ENCODE results near the gene MERTK. TPM values are rescaled to one million over a fixed set of nuclear protein-coding genes. Genes with fewer than 3 reads are reported as not detected.
A peak's percentile ranks its signal among the peaks of the same experiment; 100 is the strongest.

Gene MERTK
- total and polyA plus RNA-seq, 10 of the 15 experiments (the other 5 are each of a cell fraction or from before 2014, with no cell fraction given), result 0.13 to 30.6 (median 0.50) TPM

GRCh38 chr2:112055730-112056625 is 157.6 kb downstream of the MERTK start (continued):
- no peak for TF ChIP-seq EP300 (IDR thresholded peaks at IDR 0.05; ENCODE audit: borderline replicate concordance in 1 of 2, control insufficient read depth in 1 of 2, low read depth in 2 of 2, low read length in 2 of 2)
- no peak for TF ChIP-seq POLR2AphosphoS5 (IDR thresholded peaks at IDR 0.05; ENCODE audit: low read length)
- TF ChIP-seq GATAD2B (conservative IDR thresholded peaks at IDR 0.05; ENCODE audit: low read depth), result 0 out of 2 replicates have a peak, but pooled peaks have one; percentile 59
- TF ChIP-seq, protein P1, sequence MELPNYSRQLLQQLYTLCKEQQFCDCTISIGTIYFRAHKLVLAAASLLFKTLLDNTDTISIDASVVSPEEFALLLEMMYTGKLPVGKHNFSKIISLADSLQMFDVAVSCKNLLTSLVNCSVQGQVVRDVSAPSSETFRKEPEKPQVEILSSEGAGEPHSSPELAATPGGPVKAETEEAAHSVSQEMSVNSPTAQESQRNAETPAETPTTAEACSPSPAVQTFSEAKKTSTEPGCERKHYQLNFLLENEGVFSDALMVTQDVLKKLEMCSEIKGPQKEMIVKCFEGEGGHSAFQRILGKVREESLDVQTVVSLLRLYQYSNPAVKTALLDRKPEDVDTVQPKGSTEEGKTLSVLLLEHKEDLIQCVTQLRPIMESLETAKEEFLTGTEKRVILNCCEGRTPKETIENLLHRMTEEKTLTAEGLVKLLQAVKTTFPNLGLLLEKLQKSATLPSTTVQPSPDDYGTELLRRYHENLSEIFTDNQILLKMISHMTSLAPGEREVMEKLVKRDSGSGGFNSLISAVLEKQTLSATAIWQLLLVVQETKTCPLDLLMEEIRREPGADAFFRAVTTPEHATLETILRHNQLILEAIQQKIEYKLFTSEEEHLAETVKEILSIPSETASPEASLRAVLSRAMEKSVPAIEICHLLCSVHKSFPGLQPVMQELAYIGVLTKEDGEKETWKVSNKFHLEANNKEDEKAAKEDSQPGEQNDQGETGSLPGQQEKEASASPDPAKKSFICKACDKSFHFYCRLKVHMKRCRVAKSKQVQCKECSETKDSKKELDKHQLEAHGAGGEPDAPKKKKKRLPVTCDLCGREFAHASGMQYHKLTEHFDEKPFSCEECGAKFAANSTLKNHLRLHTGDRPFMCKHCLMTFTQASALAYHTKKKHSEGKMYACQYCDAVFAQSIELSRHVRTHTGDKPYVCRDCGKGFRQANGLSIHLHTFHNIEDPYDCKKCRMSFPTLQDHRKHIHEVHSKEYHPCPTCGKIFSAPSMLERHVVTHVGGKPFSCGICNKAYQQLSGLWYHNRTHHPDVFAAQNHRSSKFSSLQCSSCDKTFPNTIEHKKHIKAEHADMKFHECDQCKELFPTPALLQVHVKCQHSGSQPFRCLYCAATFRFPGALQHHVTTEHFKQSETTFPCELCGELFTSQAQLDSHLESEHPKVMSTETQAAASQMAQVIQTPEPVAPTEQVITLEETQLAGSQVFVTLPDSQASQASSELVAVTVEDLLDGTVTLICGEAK (IDR thresholded peaks at IDR 0.05; ENCODE audit: borderline replicate concordance), result no peak
- TF ChIP-seq, protein P2, sequence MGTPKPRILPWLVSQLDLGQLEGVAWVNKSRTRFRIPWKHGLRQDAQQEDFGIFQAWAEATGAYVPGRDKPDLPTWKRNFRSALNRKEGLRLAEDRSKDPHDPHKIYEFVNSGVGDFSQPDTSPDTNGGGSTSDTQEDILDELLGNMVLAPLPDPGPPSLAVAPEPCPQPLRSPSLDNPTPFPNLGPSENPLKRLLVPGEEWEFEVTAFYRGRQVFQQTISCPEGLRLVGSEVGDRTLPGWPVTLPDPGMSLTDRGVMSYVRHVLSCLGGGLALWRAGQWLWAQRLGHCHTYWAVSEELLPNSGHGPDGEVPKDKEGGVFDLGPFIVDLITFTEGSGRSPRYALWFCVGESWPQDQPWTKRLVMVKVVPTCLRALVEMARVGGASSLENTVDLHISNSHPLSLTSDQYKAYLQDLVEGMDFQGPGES (IDR thresholded peaks at IDR 0.05), result no peak
- TF ChIP-seq, protein P3, sequence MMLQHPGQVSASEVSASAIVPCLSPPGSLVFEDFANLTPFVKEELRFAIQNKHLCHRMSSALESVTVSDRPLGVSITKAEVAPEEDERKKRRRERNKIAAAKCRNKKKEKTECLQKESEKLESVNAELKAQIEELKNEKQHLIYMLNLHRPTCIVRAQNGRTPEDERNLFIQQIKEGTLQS (IDR thresholded peaks at IDR 0.05; ENCODE audit: borderline replicate concordance, extremely low read depth, low read depth, low read length), result no peak
- TF ChIP-seq SREBF2 (IDR thresholded peaks at IDR 0.05; ENCODE audit: low read length), result no peak
- no peak for TF ChIP-seq FOXK2 (IDR thresholded peaks at IDR 0.05)
- peak; percentile 65 for TF ChIP-seq NBN (IDR thresholded peaks at IDR 0.05)
- no peak for TF ChIP-seq HDAC6 (IDR thresholded peaks at IDR 0.05; ENCODE audit: unreplicated experiment)
- TF ChIP-seq KAT2A (conservative IDR thresholded peaks at IDR 0.05; ENCODE audit: control insufficient read depth, low read depth, low read length), result no peak
- TF ChIP-seq BRCA1 (IDR thresholded peaks at IDR 0.05; ENCODE audit: low read depth, low read length), result no peak
- TF ChIP-seq, protein P4, sequence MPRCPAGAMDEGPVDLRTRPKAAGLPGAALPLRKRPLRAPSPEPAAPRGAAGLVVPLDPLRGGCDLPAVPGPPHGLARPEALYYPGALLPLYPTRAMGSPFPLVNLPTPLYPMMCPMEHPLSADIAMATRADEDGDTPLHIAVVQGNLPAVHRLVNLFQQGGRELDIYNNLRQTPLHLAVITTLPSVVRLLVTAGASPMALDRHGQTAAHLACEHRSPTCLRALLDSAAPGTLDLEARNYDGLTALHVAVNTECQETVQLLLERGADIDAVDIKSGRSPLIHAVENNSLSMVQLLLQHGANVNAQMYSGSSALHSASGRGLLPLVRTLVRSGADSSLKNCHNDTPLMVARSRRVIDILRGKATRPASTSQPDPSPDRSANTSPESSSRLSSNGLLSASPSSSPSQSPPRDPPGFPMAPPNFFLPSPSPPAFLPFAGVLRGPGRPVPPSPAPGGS (IDR thresholded peaks at IDR 0.05; ENCODE audit: borderline replicate concordance, insufficient read depth, low read depth, low read length, poor library complexity, severe bottlenecking), result no peak
- TF ChIP-seq ZNF274 (IDR thresholded peaks at IDR 0.05; ENCODE audit: insufficient read depth, insufficient read length), result no peak
- no peak; the same call in 1 of the 2 replicates for TF ChIP-seq DPF2 (IDR thresholded peaks at IDR 0.05)
- peak; percentile 17; the same call in 1 of the 2 replicates for TF ChIP-seq EED (IDR thresholded peaks at IDR 0.05; ENCODE audit: low read depth)
- no peak for TF ChIP-seq NR2C2 (IDR thresholded peaks at IDR 0.05; ENCODE audit: borderline replicate concordance, control insufficient read depth, insufficient read length, low read depth)
- TF ChIP-seq ASH2L (IDR thresholded peaks at IDR 0.05; ENCODE audit: borderline replicate concordance, low read depth), result peak; percentile 32; the same call in 1 of the 2 replicates
- no peak for TF ChIP-seq FOS (IDR thresholded peaks at IDR 0.05; ENCODE audit: borderline replicate concordance, extremely low read depth, insufficient read length)

Data from GM12878 (cell line).